Measurements from ENCODE around the gene TRMT6. TPM values are rescaled to one million over a fixed set of nuclear protein-coding genes. Genes with fewer than 3 reads are reported as not detected.

The TRMT6 gene
- total RNA-seq, 2 donors from 2014 or later, result 16.9 to 19.1 TPM

- Mint-ChIP-seq H3K36me3 (ENCODE audit: low read depth) (no peaks in the 10 kb centered on the region), H3K4me1 (no peaks in the 10 kb centered on the region), H3K4me3 (no peak overlapping the region), H3K9me3 (no peaks in the 10 kb centered on the region), H3K27me3 (ENCODE audit: insufficient read depth) (peaks cover 7% of the 10 kb centered on the region), H3K27ac (no peak overlapping the region)
- DNase-seq, result no peak
- Histone ChIP-seq H3K9ac (ENCODE audit: extremely low read depth, low read length, poor library complexity, severe bottlenecking) (no peak overlapping the region), H3K36me3 (ENCODE audit: control insufficient read depth, insufficient read depth, low read length) (no peaks in the 10 kb centered on the region), H3K9me3 (ENCODE audit: control insufficient read depth, low read length) (no peaks in the 10 kb centered on the region), H3K4me3 (ENCODE audit: low read length) (no peak overlapping the region), H3K4me1 (ENCODE audit: control insufficient read depth, insufficient read depth, low read length) (no peaks in the 10 kb centered on the region), H3K27ac (ENCODE audit: low read depth, low read length) (no peak overlapping the region), H3K27me3 (ENCODE audit: control insufficient read depth, insufficient read depth, low read length, poor library complexity, severe bottlenecking) (no peaks in the 10 kb centered on the region)
- WGBS, 2 experiments (ENCODE audit: insufficient coverage in 1 of 2, insufficient read length in 1 of 2), result 75 to 100% methylated on average over 1 of the region's 1 CpG
- TF ChIP-seq, protein P1, sequence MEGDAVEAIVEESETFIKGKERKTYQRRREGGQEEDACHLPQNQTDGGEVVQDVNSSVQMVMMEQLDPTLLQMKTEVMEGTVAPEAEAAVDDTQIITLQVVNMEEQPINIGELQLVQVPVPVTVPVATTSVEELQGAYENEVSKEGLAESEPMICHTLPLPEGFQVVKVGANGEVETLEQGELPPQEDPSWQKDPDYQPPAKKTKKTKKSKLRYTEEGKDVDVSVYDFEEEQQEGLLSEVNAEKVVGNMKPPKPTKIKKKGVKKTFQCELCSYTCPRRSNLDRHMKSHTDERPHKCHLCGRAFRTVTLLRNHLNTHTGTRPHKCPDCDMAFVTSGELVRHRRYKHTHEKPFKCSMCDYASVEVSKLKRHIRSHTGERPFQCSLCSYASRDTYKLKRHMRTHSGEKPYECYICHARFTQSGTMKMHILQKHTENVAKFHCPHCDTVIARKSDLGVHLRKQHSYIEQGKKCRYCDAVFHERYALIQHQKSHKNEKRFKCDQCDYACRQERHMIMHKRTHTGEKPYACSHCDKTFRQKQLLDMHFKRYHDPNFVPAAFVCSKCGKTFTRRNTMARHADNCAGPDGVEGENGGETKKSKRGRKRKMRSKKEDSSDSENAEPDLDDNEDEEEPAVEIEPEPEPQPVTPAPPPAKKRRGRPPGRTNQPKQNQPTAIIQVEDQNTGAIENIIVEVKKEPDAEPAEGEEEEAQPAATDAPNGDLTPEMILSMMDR (conservative IDR thresholded peaks at IDR 0.05), result no peak
Measured at GRCh38 chr20:5899444-5899843, 50.9 kb downstream of the TRMT6 start.

GRCh38 chr20:5895626-5896025, 54.7 kb downstream of the TRMT6 start:
- Mint-ChIP-seq H3K36me3 (ENCODE audit: low read depth) (no peaks in the 10 kb centered on the region), H3K9me3 (no peaks in the 10 kb centered on the region), H3K27me3 (ENCODE audit: insufficient read depth) (peaks cover 7% of the 10 kb centered on the region), H3K4me1 (no peaks in the 10 kb centered on the region), H3K4me3 (no peak overlapping the region), H3K27ac (no peak overlapping the region)
- H3K9me3 ChIP-seq (ENCODE audit: control insufficient read depth, low read length), result no peaks in the 10 kb centered on the region
- H3K9ac ChIP-seq (ENCODE audit: extremely low read depth, low read length, poor library complexity, severe bottlenecking), result no peak overlapping the region
- 88 to 93% methylated on average over 2 of the region's 2 CpGs for WGBS, 2 experiments (ENCODE audit: insufficient coverage in 1 of 2, insufficient read length in 1 of 2)
- H3K4me1 ChIP-seq (ENCODE audit: control insufficient read depth, insufficient read depth, low read length), result no peaks in the 10 kb centered on the region
- no peak overlapping the region for H3K4me3 ChIP-seq (ENCODE audit: low read length)
- H3K27ac ChIP-seq (ENCODE audit: low read depth, low read length), result no peak overlapping the region
- TF ChIP-seq, protein P1 (conservative IDR thresholded peaks at IDR 0.05), result no peak
- no peaks in the 10 kb centered on the region for H3K27me3 ChIP-seq (ENCODE audit: control insufficient read depth, insufficient read depth, low read length, poor library complexity, severe bottlenecking)
- no peaks in the 10 kb centered on the region for H3K36me3 ChIP-seq (ENCODE audit: control insufficient read depth, insufficient read depth, low read length)
- DNase-seq, result no peak

DNA sequence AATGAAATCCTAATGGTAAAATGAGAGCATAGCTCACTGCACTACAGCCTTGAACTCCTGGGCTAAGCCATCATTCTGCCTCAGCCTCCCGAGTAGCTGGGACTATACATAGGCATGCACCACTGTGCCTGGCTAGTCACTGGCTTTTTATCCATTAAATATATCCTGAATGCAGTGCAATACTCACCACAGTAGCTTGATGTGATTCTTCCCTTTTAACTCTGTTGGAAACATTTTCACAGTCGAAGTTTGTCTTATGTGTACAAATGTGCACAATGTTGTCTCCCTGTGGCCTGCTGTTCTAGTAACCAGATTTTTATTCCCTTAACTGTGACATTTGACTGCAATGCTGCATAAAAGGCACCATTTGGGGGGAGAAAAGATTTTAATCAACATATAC, 56.7 kb downstream of the TRMT6 start:
- no peak overlapping the region for H3K27ac Mint-ChIP-seq
- TF ChIP-seq, protein P1 (conservative IDR thresholded peaks at IDR 0.05), result no peak

More for the DNA sequence above, 56.7 kb downstream of the TRMT6 start:
- no peak for DNase-seq
- H3K4me3 Mint-ChIP-seq, result no peak overlapping the region
- H3K36me3 Mint-ChIP-seq (ENCODE audit: low read depth), result no peaks in the 10 kb centered on the region
- no peaks in the 10 kb centered on the region for H3K4me1 Mint-ChIP-seq
- H3K9me3 Mint-ChIP-seq, result no peaks in the 10 kb centered on the region
- Histone ChIP-seq H3K9ac (ENCODE audit: extremely low read depth, low read length, poor library complexity, severe bottlenecking) (no peak overlapping the region), H3K27ac (ENCODE audit: low read depth, low read length) (no peak overlapping the region), H3K4me1 (ENCODE audit: control insufficient read depth, insufficient read depth, low read length) (no peaks in the 10 kb centered on the region), H3K4me3 (ENCODE audit: low read length) (no peak overlapping the region), H3K27me3 (ENCODE audit: control insufficient read depth, insufficient read depth, low read length, poor library complexity, severe bottlenecking) (no peaks in the 10 kb centered on the region), H3K36me3 (ENCODE audit: control insufficient read depth, insufficient read depth, low read length) (no peaks in the 10 kb centered on the region), H3K9me3 (ENCODE audit: control insufficient read depth, low read length) (no peaks in the 10 kb centered on the region)
- 90 to 93% methylated on average over 2 of the region's 2 CpGs for WGBS, 2 experiments (ENCODE audit: insufficient coverage in 1 of 2, insufficient read length in 1 of 2)
- peaks cover 7% of the 10 kb centered on the region for H3K27me3 Mint-ChIP-seq (ENCODE audit: insufficient read depth)
